RWPE2 (cell line): ENCODE results near the gene RUNX3.

Experiments
- ATAC-seq: fragments of 200-7000 bp; cut with Tn5 transposase; 3 replicates; pipeline ENCODE4 v1.9.1; 2021; ENCODE audit warnings: low read depth
- DNase-seq: peaks from one replicate; pipeline ENCODE4 v3.0.0-alpha.2; 2020; ENCODE audit warnings: low spot score
- H3K27ac ChIP-seq: fragments of 450-650 bp; 2 replicates; pipeline ENCODE4 v1.5.1; 2017; ENCODE audit warnings: mild to moderate bottlenecking; ENCODE audit not compliant: poor library complexity, severe bottlenecking
- H3K27me3 ChIP-seq: fragments of 250-450 bp; sonication (Bioruptor Pico); 2 replicates; pipeline ENCODE4 v1.5.1; 2021; ENCODE audit warnings: mild to moderate bottlenecking, moderate library complexity; ENCODE audit not compliant: insufficient read depth, poor library complexity, severe bottlenecking
- H3K36me3 ChIP-seq: fragments of 250-450 bp; sonication (Bioruptor Pico); 2 replicates; pipeline ENCODE4 v1.5.1; 2020; ENCODE audit warnings: low read depth, mild to moderate bottlenecking, moderate library complexity
- H3K4me1 ChIP-seq: fragments of 250-450 bp; sonication (Bioruptor Pico); 2 replicates; pipeline ENCODE4 v1.5.1; 2021; ENCODE audit warnings: mild to moderate bottlenecking, moderate library complexity; ENCODE audit not compliant: insufficient read depth, poor library complexity, severe bottlenecking
- H3K4me3 ChIP-seq: fragments of 250-450 bp; sonication (Bioruptor Pico); 2 replicates; pipeline ENCODE4 v1.5.1; 2021; ENCODE audit warnings: mild to moderate bottlenecking, moderate library complexity; ENCODE audit not compliant: severe bottlenecking
- H3K9me3 ChIP-seq: fragments of 250-450 bp; sonication (Bioruptor Pico); 2 replicates; pipeline ENCODE4 v1.5.1; 2021; ENCODE audit warnings: mild to moderate bottlenecking, moderate library complexity; ENCODE audit not compliant: severe bottlenecking
- CTCF ChIP-seq: fragments of 450-650 bp; IDR thresholded peaks from one replicate; pipeline ENCODE4 v1.5.1; 2017; ENCODE audit warnings: mild to moderate bottlenecking, moderate library complexity; ENCODE audit not compliant: poor library complexity, severe bottlenecking

RUNX3 gene

GRCh38 chr1:24938276-24938675 lies 8.2 kb upstream of the RUNX3 start:
- H3K27me3 ChIP-seq = peaks cover 6% of the 10 kb centered on the region
- H3K27ac ChIP-seq = no peak overlapping the region
- ATAC-seq (no peak), DNase-seq (no peak)
- H3K36me3 ChIP-seq = no peaks in the 10 kb centered on the region
- H3K4me3 ChIP-seq = no peak overlapping the region
- H3K9me3 ChIP-seq = no peaks in the 10 kb centered on the region
- no peaks in the 10 kb centered on the region for H3K4me1 ChIP-seq
- TF ChIP-seq CTCF = no peak

GRCh38 chr1:24936684-24937083 lies 6.6 kb upstream of the RUNX3 start:
- Histone ChIP-seq H3K4me1 (no peaks in the 10 kb centered on the region), H3K36me3 (no peaks in the 10 kb centered on the region), H3K9me3 (no peaks in the 10 kb centered on the region), H3K4me3 (no peak overlapping the region), H3K27me3 (peaks cover 19% of the 10 kb centered on the region), H3K27ac (no peak overlapping the region)
- ATAC-seq (no peak), DNase-seq (no peak)
- no peak for TF ChIP-seq CTCF

- DNase-seq = no peak
- peaks cover 28% of the 10 kb centered on the region for H3K27me3 ChIP-seq
- no peaks in the 10 kb centered on the region for H3K36me3 ChIP-seq
- no peak overlapping the region for H3K4me3 ChIP-seq
- no peak for ATAC-seq
- no peak for TF ChIP-seq CTCF
- no peaks in the 10 kb centered on the region for H3K4me1 ChIP-seq
- no peaks in the 10 kb centered on the region for H3K9me3 ChIP-seq
- no peak overlapping the region for H3K27ac ChIP-seq
Measured at GRCh38 chr1:24935615-24936484, 5.8 kb upstream of the RUNX3 start.

GRCh38 chr1:24935196-24935526 lies 5.1 kb upstream of the RUNX3 start:
- Histone ChIP-seq H3K9me3 (no peaks in the 10 kb centered on the region), H3K36me3 (no peaks in the 10 kb centered on the region), H3K4me1 (no peaks in the 10 kb centered on the region), H3K4me3 (no peak overlapping the region), H3K27ac (no peak overlapping the region), H3K27me3 (peaks cover 35% of the 10 kb centered on the region)
- TF ChIP-seq CTCF = no peak
- DNase-seq (no peak), ATAC-seq (no peak)
